Stromal cell of bone marrow (primary cell): ENCODE results near the gene EID1.
"Not testable (repeated sequence)": the region's sequence is repeated elsewhere in the genome, so short reads cannot be mapped to it uniquely, and the experiment has no call there.

Source experiments
- DNase-seq: peaks from one replicate; pipeline ENCODE4 v3.0.0-alpha.2; 2012; ENCODE audit warnings: low read depth

EID1 gene

GRCh38 chr15:48910554-48910953 lies 32.6 kb downstream of the EID1 start:
- DNase-seq = not testable (repeated sequence)

- DNase-seq = no peak
Measured at GRCh38 chr15:48913141-48913540, 35.2 kb downstream of the EID1 start.

- no peak for DNase-seq
Measured at GRCh38 chr15:48914717-48915116, 36.8 kb downstream of the EID1 start.

- DNase-seq = no peak
Measured at GRCh38 chr15:48915861-48916260, 37.9 kb downstream of the EID1 start.

GRCh38 chr15:48916721-48917120 lies 38.8 kb downstream of the EID1 start:
- DNase-seq = no peak

GRCh38 chr15:48922046-48922445 lies 44.1 kb downstream of the EID1 start:
- no peak for DNase-seq

- no peak for DNase-seq
Measured at GRCh38 chr15:48924528-48925393, 46.8 kb downstream of the EID1 start.

- peak; percentile 87 for DNase-seq
Measured at GRCh38 chr15:48925714-48926223, 47.8 kb downstream of the EID1 start.

- no peak for DNase-seq
Measured at GRCh38 chr15:48928877-48929538, 51.1 kb downstream of the EID1 start.

- no peak for DNase-seq
Measured at GRCh38 chr15:48929661-48930060, 51.7 kb downstream of the EID1 start.
